GM12878 (cell line): ENCODE results near the gene CUL4A. TPM values are rescaled to one million over a fixed set of nuclear protein-coding genes. Genes with fewer than 3 reads are reported as not detected.

ENCODE experiments used
- BHLHE40 ChIP-seq, 2 experiments: fragments of 450-650 bp in 1 of 2; IDR thresholded peaks; 2 replicates each; pipeline ENCODE4 v1.6.1; 2011 to 2017; ENCODE audit warnings: low read depth in 2 of 2, borderline replicate concordance in 1 of 2, improper control_type of control experiment in 1 of 2, low read length in 1 of 2, mild to moderate bottlenecking in 1 of 2
- CBX5 ChIP-seq: sonication (generic); IDR thresholded peaks from 2 replicates; pipeline ENCODE4 v1.6.1; 2016; ENCODE audit warnings: low read depth, moderate library complexity, mild to moderate bottlenecking, inconsistent platforms
- CEBPB ChIP-seq, 2 experiments: fragments of 150-350 bp in 1 of 2; IDR thresholded peaks; 2 replicates each; pipeline ENCODE4 v1.6.1; 2012 to 2014; ENCODE audit warnings: low read depth in 2 of 2, low read length in 2 of 2, borderline replicate concordance in 1 of 2, inconsistent platforms in 1 of 2
- EGR1 ChIP-seq, 2 experiments: IDR thresholded peaks; 1 replicate in 1 of 2; 2 replicates in 1 of 2; pipeline ENCODE4 v1.6.1; 2011 to 2012; ENCODE audit warnings: low read depth in 2 of 2, low read length in 2 of 2, borderline replicate concordance in 1 of 2, mild to moderate bottlenecking in 1 of 2, moderate library complexity in 1 of 2
- EZH2 ChIP-seq: IDR thresholded peaks from 2 replicates; pipeline ENCODE4 v1.6.1; 2012; ENCODE audit warnings: low read depth, mild to moderate bottlenecking, control low read depth, inconsistent platforms, low read length, borderline replicate concordance; ENCODE audit not compliant: control insufficient read depth
- HCFC1 ChIP-seq: fragments of 150-350 bp; IDR thresholded peaks from 2 replicates; pipeline ENCODE4 v1.6.1; 2014; ENCODE audit warnings: low read length
- IKZF1 ChIP-seq: fragments of 450-650 bp; conservative IDR thresholded peaks from 2 replicates; pipeline ENCODE4 v1.6.1; 2017; ENCODE audit warnings: antibody characterized with exemption, mild to moderate bottlenecking
- IKZF2 ChIP-seq, 2 experiments: fragments of 450-650 bp; IDR thresholded peaks; 2 replicates each; pipeline ENCODE4 v1.6.1; 2017; ENCODE audit warnings: mild to moderate bottlenecking in 2 of 2, moderate library complexity in 2 of 2
- MEF2A ChIP-seq: IDR thresholded peaks from 2 replicates; pipeline ENCODE4 v1.6.1; 2011; ENCODE audit warnings: low read depth, mild to moderate bottlenecking, low read length, moderate library complexity; ENCODE audit not compliant: insufficient read depth
- NRF1 ChIP-seq: conservative IDR thresholded peaks from 2 replicates; pipeline ENCODE4 v1.6.1; 2011; ENCODE audit warnings: mild to moderate bottlenecking, low read depth, low read length, improper control_type of control experiment
- PML ChIP-seq: IDR thresholded peaks from 2 replicates; pipeline ENCODE4 v1.6.1; 2012; ENCODE audit warnings: low read length, inconsistent platforms
- SPI1 ChIP-seq: IDR thresholded peaks from 2 replicates; pipeline ENCODE4 v1.6.1; 2011; ENCODE audit warnings: low read depth, mild to moderate bottlenecking, low read length, moderate library complexity, borderline replicate concordance; ENCODE audit not compliant: insufficient read depth
- TBL1XR1 ChIP-seq: IDR thresholded peaks from 2 replicates; pipeline ENCODE4 v1.6.1; 2012; ENCODE audit warnings: low read depth, low read length, improper control_type of control experiment
- TCF12 ChIP-seq: IDR thresholded peaks from 2 replicates; pipeline ENCODE4 v1.6.1; 2011; ENCODE audit warnings: low read depth, mild to moderate bottlenecking, low read length
- TCF3 ChIP-seq: IDR thresholded peaks from 2 replicates; pipeline ENCODE4 v1.6.1; 2012; ENCODE audit warnings: low read depth, mild to moderate bottlenecking, low read length, borderline replicate concordance; ENCODE audit not compliant: insufficient read depth
- USF2 ChIP-seq: IDR thresholded peaks from 2 replicates; pipeline ENCODE4 v1.6.1; 2011; ENCODE audit warnings: low read depth, low read length, improper control_type of control experiment, borderline replicate concordance
- YBX1 ChIP-seq: fragments of 450-650 bp; IDR thresholded peaks from 2 replicates; pipeline ENCODE4 v1.6.1; 2016; ENCODE audit warnings: antibody characterized with exemption
- YY1 ChIP-seq: IDR thresholded peaks from 2 replicates; pipeline ENCODE4 v1.6.1; 2011; ENCODE audit warnings: low read depth, mild to moderate bottlenecking, low read length
- ZSCAN29 ChIP-seq: fragments of 450-650 bp; IDR thresholded peaks from 2 replicates; pipeline ENCODE4 v1.6.1; 2017; ENCODE audit warnings: mild to moderate bottlenecking, moderate library complexity
- polyA plus RNA-seq, 11 experiments: library from polyadenylated mRNA; depleted of rRNA in 4 of 11; unstranded in 6 of 11; stranded (reverse) in 5 of 11; fragments of >200 nt; fragmentation: Nextera tagmentation in 4 of 11; fragmentation: Illumina TruSeq in 1 of 11; extraction: Ambion mirVana in 4 of 11; extraction: Trizol in 1 of 11; gene quantifications; 1 replicate in 1 of 11; 2 replicates in 10 of 11; pipeline versions ENCODE4 v1.2.1 to v1.2.3, GENCODE V29; 2011 to 2016; ENCODE audit warnings: inconsistent platforms in 2 of 11, missing spikeins in 2 of 11, low read depth in 1 of 11
- total RNA-seq, 4 experiments: library from RNA; depleted of rRNA in 3 of 4; stranded (reverse); fragments of >200 nt in 3 of 4; fragmentation: Illumina TruSeq in 1 of 4; extraction: Trizol in 1 of 4; gene quantifications; 2 replicates each; pipeline versions ENCODE4 v1.2.1 to v1.2.3, GENCODE V29; 2013 to 2021
- TF ChIP-seq, protein P1 (sequence below): fragments of 450-650 bp; formaldehyde crosslinking; IDR thresholded peaks from 2 replicates; pipeline ENCODE4 v1.4.0; 2022; ENCODE audit warnings: mild to moderate bottlenecking, moderate library complexity
- TF ChIP-seq, protein P2 (sequence below): IDR thresholded peaks from 2 replicates; pipeline ENCODE4 v1.6.1; 2012; ENCODE audit warnings: low read depth, low read length, improper control_type of control experiment

The CUL4A gene
- total and polyA plus RNA-seq, 10 of the 15 experiments (the other 5 are each of a cell fraction or from before 2014, with no cell fraction given) = 19.7 to 74.3 (median 55.6) TPM

DNA sequence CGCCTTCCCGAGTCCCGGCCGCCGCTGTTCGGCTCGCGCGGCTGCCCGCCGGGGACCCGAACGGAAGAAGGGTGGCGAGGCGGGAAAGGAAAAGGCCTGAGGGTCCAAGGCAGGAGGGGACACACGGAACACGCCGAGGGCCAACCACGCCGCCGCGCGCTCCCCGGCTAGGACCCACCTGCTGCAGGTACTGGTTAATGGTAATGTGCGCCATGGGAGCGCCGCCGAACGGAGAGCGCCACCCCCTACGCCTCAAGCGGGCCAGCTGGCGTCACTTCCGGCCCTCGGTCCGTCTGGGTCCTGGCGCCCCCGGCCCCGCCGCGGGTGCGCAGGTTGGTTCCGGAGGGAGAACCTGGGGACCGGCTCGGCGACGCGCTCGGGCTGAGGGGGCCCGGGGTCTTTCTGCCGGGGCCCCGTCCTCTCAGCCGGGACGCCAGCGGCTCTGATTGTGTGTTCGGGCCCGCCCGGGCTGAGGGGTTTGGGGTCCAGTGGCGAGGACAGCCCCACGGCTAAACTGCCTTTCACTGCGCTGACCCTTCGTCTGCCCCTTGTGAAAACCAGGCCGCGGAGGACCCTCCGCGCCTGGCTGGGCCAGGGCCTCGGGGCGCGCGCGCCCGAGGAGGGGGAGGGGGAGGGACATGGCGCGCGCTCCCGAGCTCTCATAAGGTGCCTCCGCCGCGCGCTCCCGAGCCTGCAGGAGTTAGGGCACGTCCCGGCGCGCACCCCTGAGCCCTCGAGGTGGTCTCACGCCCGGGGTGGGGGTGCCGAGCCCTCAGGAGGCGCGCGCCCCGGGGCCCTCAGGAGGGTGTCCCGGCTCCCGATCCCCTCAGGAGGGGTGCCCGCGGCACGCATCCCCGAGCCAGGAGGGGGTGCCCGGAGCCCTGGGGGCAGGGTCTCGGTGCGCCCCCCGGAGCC lies 735 bp upstream of the CUL4A start, which contains the start of gene PCID2 (continued):
- TF ChIP-seq, protein P1, sequence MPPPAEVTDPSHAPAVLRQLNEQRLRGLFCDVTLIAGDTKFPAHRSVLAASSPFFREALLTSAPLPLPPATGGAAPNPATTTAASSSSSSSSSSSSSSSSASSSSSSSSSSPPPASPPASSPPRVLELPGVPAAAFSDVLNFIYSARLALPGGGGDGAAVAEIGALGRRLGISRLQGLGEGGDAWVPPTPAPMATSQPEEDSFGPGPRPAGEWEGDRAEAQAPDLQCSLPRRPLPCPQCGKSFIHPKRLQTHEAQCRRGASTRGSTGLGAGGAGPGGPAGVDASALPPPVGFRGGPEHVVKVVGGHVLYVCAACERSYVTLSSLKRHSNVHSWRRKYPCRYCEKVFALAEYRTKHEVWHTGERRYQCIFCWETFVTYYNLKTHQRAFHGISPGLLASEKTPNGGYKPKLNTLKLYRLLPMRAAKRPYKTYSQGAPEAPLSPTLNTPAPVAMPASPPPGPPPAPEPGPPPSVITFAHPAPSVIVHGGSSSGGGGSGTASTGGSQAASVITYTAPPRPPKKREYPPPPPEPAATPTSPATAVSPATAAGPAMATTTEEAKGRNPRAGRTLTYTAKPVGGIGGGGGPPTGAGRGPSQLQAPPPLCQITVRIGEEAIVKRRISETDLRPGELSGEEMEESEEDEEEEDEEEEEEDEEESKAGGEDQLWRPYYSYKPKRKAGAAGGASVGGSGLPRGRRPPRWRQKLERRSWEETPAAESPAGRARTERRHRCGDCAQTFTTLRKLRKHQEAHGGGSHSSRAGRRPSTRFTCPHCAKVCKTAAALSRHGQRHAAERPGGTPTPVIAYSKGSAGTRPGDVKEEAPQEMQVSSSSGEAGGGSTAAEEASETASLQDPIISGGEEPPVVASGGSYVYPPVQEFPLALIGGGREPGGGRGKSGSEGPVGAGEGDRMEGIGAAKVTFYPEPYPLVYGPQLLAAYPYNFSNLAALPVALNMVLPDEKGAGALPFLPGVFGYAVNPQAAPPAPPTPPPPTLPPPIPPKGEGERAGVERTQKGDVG (CRISPR knock-in tag) = no peak
- TF ChIP-seq USF2 (no peak), TCF12 (peak; percentile 82), HCFC1 (peak; percentile 89), ZSCAN29 (0 out of 2 replicates have a peak, but pooled peaks have one; percentile 47), CBX5 (peak; percentile 94; the same call in 1 of the 2 replicates), EZH2 (no peak), IKZF2 (IDR thresholded peaks at IDR 0.05) (no peak; a peak in 2 of 4 replicates), TCF3 (peak; percentile 89), EGR1 (IDR thresholded peaks at IDR 0.05; ENCODE audit: borderline replicate concordance in 1 of 2, low read depth in 2 of 2, low read length in 2 of 2) (peak; percentile 33 to 50; a peak in 2 of 3 replicates), BHLHE40 (IDR thresholded peaks at IDR 0.05; ENCODE audit: borderline replicate concordance in 1 of 2, low read depth in 2 of 2, low read length in 1 of 2) (no peak; a peak in 1 of 4 replicates), YBX1 (no peak), TBL1XR1 (peak; percentile 74), NRF1 (no peak), MEF2A (0 out of 2 replicates have a peak, but pooled peaks have one; percentile 44), IKZF1 (peak; percentile 91), SPI1 (no peak), YY1 (peak; percentile 92), PML (no peak), CEBPB (IDR thresholded peaks at IDR 0.05; ENCODE audit: borderline replicate concordance in 1 of 2, low read depth in 2 of 2, low read length in 2 of 2) (no peak)
- TF ChIP-seq, protein P2, sequence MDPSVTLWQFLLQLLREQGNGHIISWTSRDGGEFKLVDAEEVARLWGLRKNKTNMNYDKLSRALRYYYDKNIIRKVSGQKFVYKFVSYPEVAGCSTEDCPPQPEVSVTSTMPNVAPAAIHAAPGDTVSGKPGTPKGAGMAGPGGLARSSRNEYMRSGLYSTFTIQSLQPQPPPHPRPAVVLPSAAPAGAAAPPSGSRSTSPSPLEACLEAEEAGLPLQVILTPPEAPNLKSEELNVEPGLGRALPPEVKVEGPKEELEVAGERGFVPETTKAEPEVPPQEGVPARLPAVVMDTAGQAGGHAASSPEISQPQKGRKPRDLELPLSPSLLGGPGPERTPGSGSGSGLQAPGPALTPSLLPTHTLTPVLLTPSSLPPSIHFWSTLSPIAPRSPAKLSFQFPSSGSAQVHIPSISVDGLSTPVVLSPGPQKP = peak; percentile 87
